Measurements from ENCODE around the gene MMP24.

The MMP24 gene

DNA sequence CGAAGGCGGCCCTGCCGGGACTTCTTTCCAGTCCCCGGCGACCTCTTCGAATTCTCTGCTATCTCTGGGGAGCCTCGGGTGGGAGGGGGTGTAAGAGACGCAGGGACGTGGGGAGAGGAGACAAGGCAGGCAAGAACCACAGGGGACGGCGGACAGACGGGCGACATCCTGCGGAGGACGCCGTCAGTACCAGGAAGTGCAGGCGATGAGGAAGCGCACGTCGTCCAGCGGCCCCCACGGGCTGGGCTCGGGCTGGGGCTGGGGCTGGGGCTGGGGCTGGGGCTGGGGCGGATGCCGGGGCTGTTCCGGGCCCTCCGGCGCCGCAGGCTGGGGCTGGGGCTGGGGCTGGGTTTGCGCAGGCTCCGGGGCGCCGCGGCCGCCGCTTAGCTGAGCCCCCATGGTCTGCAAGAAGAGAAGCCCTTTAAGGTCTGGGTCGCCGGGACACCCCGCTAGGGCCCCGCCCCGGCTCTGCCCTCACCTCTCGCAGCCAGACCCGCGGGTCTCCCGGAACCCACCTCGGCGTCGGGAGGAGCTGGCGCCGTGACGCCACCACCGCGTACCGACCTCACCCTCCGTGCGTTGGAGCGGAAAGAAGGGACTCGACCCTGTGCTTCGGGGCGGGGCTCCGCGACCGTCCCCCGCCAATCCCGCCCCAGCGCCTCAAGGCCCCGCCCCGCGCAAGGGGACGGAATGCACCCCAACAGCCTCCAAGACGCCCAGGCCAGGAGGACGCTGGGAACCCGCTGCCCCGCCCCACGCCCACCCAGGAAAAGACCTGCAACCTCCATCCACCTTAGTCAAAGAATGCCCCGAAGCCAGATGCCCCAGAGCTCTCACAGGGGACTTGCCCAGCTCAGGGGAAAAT lies 51.3 kb downstream of the MMP24 start, which contains the start of gene MMP24OS:
TSS of gene MMP24OS (minus strand) at position 592 of the 865 bp plus-strand sequence. CDS start at position 399, 193 bp downstream.
- Histone ChIP-seq H4K91ac (ENCODE audit: low read depth, low read length, poor library complexity) (no peak within 1 kb of the TSS), H3K27ac (replicated peaks; ENCODE audit: low read length) (peak within 1 kb of the TSS; percentile 70), H3K4me2 (ENCODE audit: insufficient read depth, low read length, poor library complexity, severe bottlenecking) (peak within 1 kb of the TSS; percentile 85), H2BK12ac (ENCODE audit: low read length) (no peak within 1 kb of the TSS), H3K4me3 (ENCODE audit: low read length in 2 of 2) (peak within 1 kb of the TSS; percentile 66 to 85), H3K9ac (ENCODE audit: low read depth, low read length, poor library complexity) (peak within 1 kb of the TSS; percentile 90), H3K27me3 (ENCODE audit: control insufficient read depth in 3 of 3, insufficient read depth in 3 of 3, low read depth in 1 of 3, low read length in 3 of 3) (no peaks in the 10 kb centered on the region), H2BK15ac (ENCODE audit: low read length) (no peak within 1 kb of the TSS), H3K4ac (ENCODE audit: low read length) (no peak within 1 kb of the TSS), H2AFZ (ENCODE audit: low read length) (peak within 1 kb of the TSS; percentile 88), H2BK5ac (ENCODE audit: low read length) (no peak within 1 kb of the TSS), H3K36me3 (replicated peaks in 1 of 2; ENCODE audit: control insufficient read depth in 2 of 2, insufficient read depth in 2 of 2, low read length in 2 of 2) (peaks cover 27 to 64% of the 10 kb centered on the region in 2 donors), H2AK5ac (ENCODE audit: low read depth, low read length) (peak within 1 kb of the TSS; percentile 37), H3K18ac (ENCODE audit: low read length) (peak within 1 kb of the TSS; percentile 84), H4K8ac (ENCODE audit: low read depth, low read length) (no peak within 1 kb of the TSS), H3K9me3 (replicated peaks in 1 of 2; ENCODE audit: control insufficient read depth in 2 of 2, insufficient read depth in 1 of 2, low read depth in 1 of 2, low read length in 2 of 2) (no peaks in the 10 kb centered on the region), H2BK120ac (ENCODE audit: low read depth, low read length) (no peak within 1 kb of the TSS), H3K14ac (ENCODE audit: low read length) (no peak within 1 kb of the TSS), H3K4me1 (ENCODE audit: control insufficient read depth in 2 of 2, insufficient read depth in 1 of 2, low read depth in 1 of 2, low read length in 2 of 2) (peaks cover 6 to 7% of the 10 kb centered on the region in 2 donors), H3K79me1 (ENCODE audit: low read depth, low read length) (peaks cover 3% of the 10 kb centered on the region), H3K23ac (ENCODE audit: low read depth, low read length, poor library complexity) (peak within 1 kb of the TSS; percentile 92)
- WGBS, 2 donors (ENCODE audit: extremely low coverage in 2 of 2, insufficient read length in 2 of 2, insufficient replicate concordance in 1 of 2) = no CpG with 5 or more reads among the region's 76 CpGs
- DNase-seq (ENCODE audit: low spot score) = peak; percentile 85

DNA sequence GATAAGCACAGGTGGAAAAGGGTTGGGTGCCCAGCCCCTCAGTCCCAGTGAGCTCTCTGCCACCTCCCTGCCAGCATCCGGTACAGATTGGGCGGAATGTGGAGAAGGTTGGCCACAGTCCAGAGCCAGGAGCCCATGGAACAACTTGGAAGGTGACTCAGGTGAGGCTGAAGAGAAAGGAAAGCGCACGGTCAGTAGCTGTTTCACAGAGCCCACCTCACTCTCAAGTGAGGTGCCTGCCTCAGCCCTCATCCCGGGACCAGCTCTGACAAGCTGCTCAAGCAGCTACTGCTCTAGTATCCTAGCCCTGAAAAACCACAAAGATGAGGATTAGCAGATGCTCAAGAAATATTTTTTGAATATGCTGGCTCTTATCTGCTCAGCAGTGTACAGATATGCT lies 52.5 kb downstream of the MMP24 start:
- no peak overlapping the region for H2BK120ac ChIP-seq (ENCODE audit: low read depth, low read length)
- peaks cover 27 to 70% of the 10 kb centered on the region in 2 donors for H3K36me3 ChIP-seq (replicated peaks in 1 of 2; ENCODE audit: control insufficient read depth in 2 of 2, insufficient read depth in 2 of 2, low read length in 2 of 2)
- no peak for DNase-seq (ENCODE audit: low spot score)
- no peaks in the 10 kb centered on the region for H3K27me3 ChIP-seq (ENCODE audit: control insufficient read depth in 3 of 3, insufficient read depth in 3 of 3, low read depth in 1 of 3, low read length in 3 of 3)
- H3K18ac ChIP-seq (ENCODE audit: low read length) = no peak overlapping the region
- peak overlapping the region; percentile 8 for H3K23ac ChIP-seq (ENCODE audit: low read depth, low read length, poor library complexity)
- no peak overlapping the region for H4K91ac ChIP-seq (ENCODE audit: low read depth, low read length, poor library complexity)
- H3K79me1 ChIP-seq (ENCODE audit: low read depth, low read length) = peaks cover 3% of the 10 kb centered on the region
- no peaks in the 10 kb centered on the region for H3K9me3 ChIP-seq (replicated peaks in 1 of 2; ENCODE audit: control insufficient read depth in 2 of 2, insufficient read depth in 1 of 2, low read depth in 1 of 2, low read length in 2 of 2)
- H3K4me3 ChIP-seq (ENCODE audit: low read length in 2 of 2) = no peak overlapping the region
- H3K14ac ChIP-seq (ENCODE audit: low read length) = no peak overlapping the region
- no peak overlapping the region for H3K4ac ChIP-seq (ENCODE audit: low read length)
- no peak overlapping the region for H4K8ac ChIP-seq (ENCODE audit: low read depth, low read length)
- H3K27ac ChIP-seq (replicated peaks; ENCODE audit: low read length) = no peak overlapping the region
- H2BK5ac ChIP-seq (ENCODE audit: low read length) = no peak overlapping the region
- WGBS, 2 donors (ENCODE audit: extremely low coverage in 2 of 2, insufficient read length in 2 of 2, insufficient replicate concordance in 1 of 2) = no CpG with 5 or more reads among the region's 5 CpGs
- H3K4me2 ChIP-seq (ENCODE audit: insufficient read depth, low read length, poor library complexity, severe bottlenecking) = no peak overlapping the region
- no peak overlapping the region for H2AFZ ChIP-seq (ENCODE audit: low read length)
- H2BK12ac ChIP-seq (ENCODE audit: low read length) = no peak overlapping the region
- no peak overlapping the region for H2AK5ac ChIP-seq (ENCODE audit: low read depth, low read length)
- peaks cover 10% of the 10 kb centered on the region in 2 donors for H3K4me1 ChIP-seq (ENCODE audit: control insufficient read depth in 2 of 2, insufficient read depth in 1 of 2, low read depth in 1 of 2, low read length in 2 of 2)
- no peak overlapping the region for H2BK15ac ChIP-seq (ENCODE audit: low read length)
- no peak overlapping the region for H3K9ac ChIP-seq (ENCODE audit: low read depth, low read length, poor library complexity)

DNA sequence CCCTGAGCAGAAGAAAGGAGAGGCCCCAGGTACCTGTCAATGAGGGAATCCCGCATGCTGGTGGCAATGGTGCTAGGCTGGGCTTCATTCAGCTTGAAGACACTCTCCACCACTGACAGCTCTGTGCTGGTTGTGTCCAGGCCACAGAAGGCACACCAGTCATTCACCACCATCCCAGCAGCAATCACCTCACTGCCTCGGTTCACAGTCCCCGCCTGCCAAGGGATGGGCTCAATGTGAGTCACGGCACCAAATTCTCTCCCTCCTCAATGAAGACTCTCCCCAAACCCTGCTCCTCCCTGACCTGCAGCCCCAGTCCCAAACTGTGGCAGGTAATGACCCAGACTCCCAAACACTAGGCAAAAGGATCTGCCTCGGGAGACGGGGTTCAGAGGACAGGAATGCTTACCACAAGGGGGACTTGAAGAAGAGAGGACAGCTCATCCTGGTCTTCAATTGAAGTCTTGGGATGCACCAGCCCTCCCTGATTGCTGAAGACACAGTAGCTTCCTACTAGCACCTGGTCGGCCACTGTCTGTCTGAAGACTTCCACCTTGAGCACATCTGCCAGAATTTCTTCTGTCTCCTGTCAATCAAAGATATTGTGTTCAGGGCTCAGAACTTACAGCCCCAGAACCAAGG lies 53.2 kb downstream of the MMP24 start:
- Histone ChIP-seq H3K4ac (ENCODE audit: low read length) (no peak overlapping the region), H3K79me1 (ENCODE audit: low read depth, low read length) (peaks cover 3% of the 10 kb centered on the region), H3K18ac (ENCODE audit: low read length) (no peak overlapping the region), H2BK120ac (ENCODE audit: low read depth, low read length) (no peak overlapping the region), H2BK15ac (ENCODE audit: low read length) (no peak overlapping the region), H2AK5ac (ENCODE audit: low read depth, low read length) (no peak overlapping the region), H3K27me3 (ENCODE audit: control insufficient read depth in 3 of 3, insufficient read depth in 3 of 3, low read depth in 1 of 3, low read length in 3 of 3) (no peaks in the 10 kb centered on the region), H2BK12ac (ENCODE audit: low read length) (no peak overlapping the region), H3K9me3 (replicated peaks in 1 of 2; ENCODE audit: control insufficient read depth in 2 of 2, insufficient read depth in 1 of 2, low read depth in 1 of 2, low read length in 2 of 2) (no peaks in the 10 kb centered on the region), H3K4me1 (ENCODE audit: control insufficient read depth in 2 of 2, insufficient read depth in 1 of 2, low read depth in 1 of 2, low read length in 2 of 2) (peaks cover 10% of the 10 kb centered on the region in 2 donors), H4K91ac (ENCODE audit: low read depth, low read length, poor library complexity) (no peak overlapping the region), H3K27ac (replicated peaks; ENCODE audit: low read length) (no peak overlapping the region), H3K9ac (ENCODE audit: low read depth, low read length, poor library complexity) (no peak overlapping the region), H2BK5ac (ENCODE audit: low read length) (no peak overlapping the region), H3K4me2 (ENCODE audit: insufficient read depth, low read length, poor library complexity, severe bottlenecking) (no peak overlapping the region), H2AFZ (ENCODE audit: low read length) (no peak overlapping the region), H3K4me3 (ENCODE audit: low read length in 2 of 2) (no peak overlapping the region), H4K8ac (ENCODE audit: low read depth, low read length) (no peak overlapping the region), H3K14ac (ENCODE audit: low read length) (no peak overlapping the region), H3K23ac (ENCODE audit: low read depth, low read length, poor library complexity) (no peak overlapping the region), H3K36me3 (replicated peaks in 1 of 2; ENCODE audit: control insufficient read depth in 2 of 2, insufficient read depth in 2 of 2, low read length in 2 of 2) (peaks cover 27 to 70% of the 10 kb centered on the region in 2 donors)
- WGBS, 2 donors (ENCODE audit: extremely low coverage in 2 of 2, insufficient read length in 2 of 2, insufficient replicate concordance in 1 of 2) = no CpG with 5 or more reads among the region's 7 CpGs
- DNase-seq (ENCODE audit: low spot score) = no peak

DNA sequence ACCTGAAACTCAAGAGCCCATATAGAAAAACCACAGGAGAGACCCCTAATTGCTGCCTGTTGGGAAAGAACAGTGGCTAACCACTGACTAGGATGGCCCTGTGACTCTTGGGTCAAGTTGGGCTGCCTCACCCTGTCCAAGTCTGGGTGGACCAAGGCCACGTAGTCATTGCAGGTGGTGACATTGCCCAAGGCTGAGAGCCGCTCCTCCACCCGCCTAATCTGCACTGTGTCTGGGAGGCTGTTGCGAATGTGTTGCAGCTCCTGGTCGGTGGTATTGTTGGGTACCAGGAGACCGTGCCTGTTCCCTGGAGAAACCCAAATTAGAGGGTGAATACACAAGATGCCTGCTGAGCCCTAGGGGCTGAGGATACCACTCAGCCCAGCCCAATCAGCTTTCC lies 54.0 kb downstream of the MMP24 start:
- Histone ChIP-seq H2BK120ac (ENCODE audit: low read depth, low read length) (no peak overlapping the region), H3K4me3 (ENCODE audit: low read length in 2 of 2) (no peak overlapping the region), H3K4me2 (ENCODE audit: insufficient read depth, low read length, poor library complexity, severe bottlenecking) (no peak overlapping the region), H3K79me1 (ENCODE audit: low read depth, low read length) (peaks cover 3% of the 10 kb centered on the region), H2AFZ (ENCODE audit: low read length) (no peak overlapping the region), H4K91ac (ENCODE audit: low read depth, low read length, poor library complexity) (no peak overlapping the region), H2BK15ac (ENCODE audit: low read length) (no peak overlapping the region), H3K4me1 (ENCODE audit: control insufficient read depth in 2 of 2, insufficient read depth in 1 of 2, low read depth in 1 of 2, low read length in 2 of 2) (peaks cover 14 to 15% of the 10 kb centered on the region in 2 donors), H2BK5ac (ENCODE audit: low read length) (no peak overlapping the region), H2BK12ac (ENCODE audit: low read length) (no peak overlapping the region), H3K14ac (ENCODE audit: low read length) (no peak overlapping the region), H3K9me3 (replicated peaks in 1 of 2; ENCODE audit: control insufficient read depth in 2 of 2, insufficient read depth in 1 of 2, low read depth in 1 of 2, low read length in 2 of 2) (no peaks in the 10 kb centered on the region), H3K27me3 (ENCODE audit: control insufficient read depth in 3 of 3, insufficient read depth in 3 of 3, low read depth in 1 of 3, low read length in 3 of 3) (no peaks in the 10 kb centered on the region), H2AK5ac (ENCODE audit: low read depth, low read length) (no peak overlapping the region), H4K8ac (ENCODE audit: low read depth, low read length) (no peak overlapping the region), H3K4ac (ENCODE audit: low read length) (no peak overlapping the region), H3K23ac (ENCODE audit: low read depth, low read length, poor library complexity) (no peak overlapping the region), H3K36me3 (replicated peaks in 1 of 2; ENCODE audit: control insufficient read depth in 2 of 2, insufficient read depth in 2 of 2, low read length in 2 of 2) (peaks cover 27 to 63% of the 10 kb centered on the region in 2 donors), H3K27ac (replicated peaks; ENCODE audit: low read length) (no peak overlapping the region), H3K18ac (ENCODE audit: low read length) (no peak overlapping the region), H3K9ac (ENCODE audit: low read depth, low read length, poor library complexity) (no peak overlapping the region)
- no peak for DNase-seq (ENCODE audit: low spot score)
- WGBS, 2 donors (ENCODE audit: extremely low coverage in 2 of 2, insufficient read length in 2 of 2, insufficient replicate concordance in 1 of 2) = no CpG with 5 or more reads among the region's 6 CpGs
